ENCODE results near the gene TEX29. TPM values are rescaled to one million over a fixed set of nuclear protein-coding genes. Genes with fewer than 3 reads are reported as not detected.

TEX29 gene
- total RNA-seq, 1 donor from 2014 or later, result not detected

- H3K4me3 ChIP-seq (ENCODE audit: low read depth, low read length), result no peak overlapping the region
- no peak for TF ChIP-seq CTCF (conservative IDR thresholded peaks at IDR 0.05; ENCODE audit: low read depth, low read length)
- DNase-seq (ENCODE audit: low read depth), result no peak
Measured at GRCh38 chr13:111283457-111283856, 37.0 kb upstream of the TEX29 start.

GRCh38 chr13:111283991-111284390 lies 36.5 kb upstream of the TEX29 start:
- H3K4me3 ChIP-seq (ENCODE audit: low read depth, low read length), result no peak overlapping the region
- no peak for TF ChIP-seq CTCF (conservative IDR thresholded peaks at IDR 0.05; ENCODE audit: low read depth, low read length)
- no peak for DNase-seq (ENCODE audit: low read depth)

GRCh38 chr13:111284565-111284964 lies 35.9 kb upstream of the TEX29 start:
- no peak for TF ChIP-seq CTCF (conservative IDR thresholded peaks at IDR 0.05; ENCODE audit: low read depth, low read length)
- H3K4me3 ChIP-seq (ENCODE audit: low read depth, low read length), result no peak overlapping the region
- no peak for DNase-seq (ENCODE audit: low read depth)

GRCh38 chr13:111286162-111286561 lies 34.3 kb upstream of the TEX29 start:
- H3K4me3 ChIP-seq (ENCODE audit: low read depth, low read length), result no peak overlapping the region
- TF ChIP-seq CTCF (conservative IDR thresholded peaks at IDR 0.05; ENCODE audit: low read depth, low read length), result no peak
- DNase-seq (ENCODE audit: low read depth), result no peak

- no peak for DNase-seq (ENCODE audit: low read depth)
- H3K4me3 ChIP-seq (ENCODE audit: low read depth, low read length), result no peak overlapping the region
- no peak for TF ChIP-seq CTCF (conservative IDR thresholded peaks at IDR 0.05; ENCODE audit: low read depth, low read length)
Measured at GRCh38 chr13:111286749-111287148, 33.7 kb upstream of the TEX29 start.

GRCh38 chr13:111287201-111287600 lies 33.2 kb upstream of the TEX29 start:
- TF ChIP-seq CTCF (conservative IDR thresholded peaks at IDR 0.05; ENCODE audit: low read depth, low read length), result no peak
- H3K4me3 ChIP-seq (ENCODE audit: low read depth, low read length), result no peak overlapping the region
- DNase-seq (ENCODE audit: low read depth), result no peak

GRCh38 chr13:111288276-111288675 lies 32.2 kb upstream of the TEX29 start:
- H3K4me3 ChIP-seq (ENCODE audit: low read depth, low read length), result no peak overlapping the region
- TF ChIP-seq CTCF (conservative IDR thresholded peaks at IDR 0.05; ENCODE audit: low read depth, low read length), result no peak
- DNase-seq (ENCODE audit: low read depth), result no peak
